Stimulated activated CD4-positive, alpha-beta T cell treated with anti-CD3 and anti-CD28 coated beads, Interleukin-15, amount 100 ng/mL, for 24 hours (primary cell): ENCODE results near the gene PLPP7.
A peak's percentile ranks its signal among the peaks of the same experiment; 100 is the strongest.
"Not testable (repeated sequence)": the region's sequence is repeated elsewhere in the genome, so short reads cannot be mapped to it uniquely, and the experiment has no call there.

Source experiments
- DNase-seq: peaks from one replicate; pipeline ENCODE4 v3.0.0-alpha.2; 2020

PLPP7 gene

GRCh38 chr9:131289301-131290035 is at the start of gene PLPP7:
TSS of gene PLPP7 (plus strand) at chr9:131289723. CDS start at chr9:131289998, 275 bp downstream.
- no peak for DNase-seq

DNA sequence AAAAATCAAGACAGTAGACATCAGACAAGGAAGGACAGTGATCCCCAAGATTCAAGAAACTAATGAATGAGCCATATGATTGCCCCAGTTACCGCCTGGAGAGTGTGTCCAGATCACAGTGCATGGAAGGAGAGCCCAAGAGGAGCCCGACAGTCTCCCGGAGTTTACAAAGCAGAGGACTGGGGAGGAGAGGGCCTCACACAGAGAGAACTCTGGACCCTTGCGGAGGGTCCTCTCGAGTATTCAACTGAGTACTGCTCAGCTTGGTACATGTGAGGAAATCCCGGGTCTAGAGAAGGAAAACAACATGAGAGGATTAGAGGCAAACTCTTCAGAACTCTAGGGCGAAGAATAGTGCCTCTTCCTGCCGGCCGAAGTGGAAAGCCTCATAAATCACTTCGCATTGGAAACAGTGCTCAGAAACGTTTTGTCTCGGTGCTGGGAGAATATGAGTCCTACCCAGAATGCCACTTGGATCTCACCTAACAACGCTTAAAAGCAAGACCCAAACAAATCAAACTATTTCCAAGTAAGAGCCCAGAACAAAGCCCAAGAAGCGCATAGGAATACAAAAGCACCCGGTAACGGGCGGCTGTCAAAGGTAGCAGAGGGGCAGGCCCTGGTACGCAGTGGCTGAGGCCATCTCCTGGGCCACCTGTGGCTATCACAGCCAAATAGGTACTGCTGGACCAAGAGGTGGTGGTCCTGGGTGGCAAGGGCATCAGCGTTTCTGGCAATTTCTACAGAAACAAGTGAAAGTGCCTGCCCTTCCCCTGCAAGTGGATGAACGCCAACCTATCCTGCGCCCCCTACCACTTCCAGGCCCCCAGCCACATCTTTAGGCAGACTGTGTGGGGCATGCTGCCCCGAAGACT is 49.2 kb upstream of the PLPP7 start:
- no peak for DNase-seq

DNA sequence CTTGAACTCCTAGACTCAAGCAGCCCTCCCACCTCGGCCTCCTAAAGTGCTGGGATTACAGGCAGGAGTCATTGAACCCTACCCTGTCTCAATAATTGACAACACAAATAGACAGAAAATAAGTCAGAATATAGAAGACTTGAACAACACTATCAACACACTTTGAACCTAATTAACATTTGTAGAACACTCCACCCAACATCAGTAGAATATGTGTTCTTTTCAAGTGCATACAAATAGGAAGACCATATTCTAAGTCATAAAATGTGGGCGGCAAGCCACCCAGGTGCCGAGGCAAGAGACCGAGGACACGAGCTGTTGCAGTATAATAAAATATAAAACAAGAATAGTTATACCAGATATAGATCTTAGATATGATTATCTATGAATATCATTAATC is 45.2 kb upstream of the PLPP7 start:
- DNase-seq, result not testable (repeated sequence)

- DNase-seq, result no peak
These were observed 42.9 kb upstream of the PLPP7 start for GRCh38 chr9:131246618-131247017.

DNA sequence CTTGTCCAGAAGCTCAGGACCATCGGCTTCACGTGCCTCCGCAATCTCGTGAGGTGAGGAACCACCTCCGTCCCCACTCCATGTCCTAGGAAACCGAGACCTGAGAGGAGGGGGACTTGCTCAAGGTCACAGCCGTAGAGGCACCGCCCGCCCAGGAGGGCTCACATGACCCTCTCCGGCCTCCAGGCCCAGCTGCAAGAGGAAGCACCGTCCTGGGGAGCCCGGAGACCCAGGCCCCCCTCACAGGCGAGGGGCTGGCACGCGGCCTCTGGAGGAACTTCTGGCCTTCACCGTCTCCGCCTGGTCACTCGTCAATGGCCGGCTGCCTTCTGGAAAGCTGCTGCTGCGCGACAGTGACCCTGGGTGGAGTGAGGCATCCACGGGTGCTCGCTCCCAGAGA is 37.4 kb upstream of the PLPP7 start:
- DNase-seq, result no peak

- DNase-seq, result no peak
These were observed 35.5 kb upstream of the PLPP7 start for GRCh38 chr9:131253891-131254491.

GRCh38 chr9:131254626-131255025 is 34.9 kb upstream of the PLPP7 start:
- no peak for DNase-seq

DNA sequence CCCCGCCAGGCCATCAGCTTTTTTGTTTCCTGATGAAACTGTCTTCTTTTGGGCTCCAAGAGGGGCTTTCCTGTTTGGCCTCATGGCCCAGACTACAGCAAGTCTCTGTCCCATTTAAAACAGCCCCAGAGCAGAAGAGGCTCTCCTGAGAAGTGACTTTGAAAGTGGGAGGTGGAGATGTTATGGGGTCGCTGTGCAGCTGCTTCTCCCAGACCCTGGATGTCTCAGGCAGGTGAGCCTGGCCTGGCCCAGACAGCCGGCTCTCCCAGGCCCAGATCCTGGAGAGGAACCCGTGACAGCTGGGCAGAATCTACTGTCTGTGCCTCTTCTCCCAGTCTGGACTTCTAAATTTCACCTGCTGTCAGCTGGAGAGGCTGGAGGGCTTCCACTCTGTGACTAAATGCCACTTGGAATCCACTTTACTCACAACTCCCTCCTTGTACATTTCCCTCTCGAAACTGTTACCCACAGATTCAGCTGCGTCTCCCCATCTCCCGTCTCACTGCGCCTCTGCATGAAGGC is 33.8 kb upstream of the PLPP7 start:
- DNase-seq, result no peak

DNA sequence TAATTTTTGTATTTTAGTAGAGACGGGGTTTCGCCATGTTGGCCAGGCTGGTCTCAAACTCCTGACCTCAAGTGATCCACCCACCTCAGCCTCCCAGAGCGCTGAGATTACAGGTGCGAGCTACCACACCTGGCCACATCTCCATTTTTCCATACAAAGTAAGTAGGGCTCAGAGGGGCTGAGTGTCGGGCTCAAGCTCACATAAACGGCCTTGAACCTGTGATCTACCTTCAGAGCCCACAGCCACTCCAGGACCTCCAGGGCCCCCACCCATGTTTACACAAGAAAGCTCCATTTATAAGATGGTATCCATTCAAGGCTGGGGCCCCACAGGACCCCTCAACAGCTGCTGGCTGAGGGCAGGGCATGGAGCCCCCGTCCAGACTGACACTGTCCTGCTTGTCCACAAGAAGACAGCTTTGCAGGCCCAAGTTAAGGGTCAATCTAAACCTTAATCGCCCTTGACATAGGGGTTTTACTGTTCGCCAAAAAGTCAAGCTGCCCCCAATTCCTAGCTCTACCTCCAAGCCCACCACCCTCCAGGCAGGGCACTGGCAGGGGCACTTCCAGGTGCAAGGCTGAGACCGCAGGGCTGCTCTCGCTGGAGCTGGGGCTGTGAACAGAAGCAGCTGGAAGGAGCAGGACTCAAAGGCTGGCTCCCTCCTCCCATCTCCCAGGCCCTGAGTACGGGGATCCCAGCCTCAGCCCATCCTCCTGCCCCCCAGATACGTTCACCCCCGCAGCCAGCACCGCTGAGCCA is 32.1 kb upstream of the PLPP7 start:
- DNase-seq, result no peak

- no peak for DNase-seq
These were observed 31.3 kb upstream of the PLPP7 start for GRCh38 chr9:131258186-131258585.

- no peak for DNase-seq
These were observed 30.7 kb upstream of the PLPP7 start for GRCh38 chr9:131258698-131259431.

- no peak for DNase-seq
These were observed 30.1 kb upstream of the PLPP7 start for GRCh38 chr9:131259432-131259898.

GRCh38 chr9:131259916-131260597 is 29.5 kb upstream of the PLPP7 start:
- DNase-seq, result no peak

DNA sequence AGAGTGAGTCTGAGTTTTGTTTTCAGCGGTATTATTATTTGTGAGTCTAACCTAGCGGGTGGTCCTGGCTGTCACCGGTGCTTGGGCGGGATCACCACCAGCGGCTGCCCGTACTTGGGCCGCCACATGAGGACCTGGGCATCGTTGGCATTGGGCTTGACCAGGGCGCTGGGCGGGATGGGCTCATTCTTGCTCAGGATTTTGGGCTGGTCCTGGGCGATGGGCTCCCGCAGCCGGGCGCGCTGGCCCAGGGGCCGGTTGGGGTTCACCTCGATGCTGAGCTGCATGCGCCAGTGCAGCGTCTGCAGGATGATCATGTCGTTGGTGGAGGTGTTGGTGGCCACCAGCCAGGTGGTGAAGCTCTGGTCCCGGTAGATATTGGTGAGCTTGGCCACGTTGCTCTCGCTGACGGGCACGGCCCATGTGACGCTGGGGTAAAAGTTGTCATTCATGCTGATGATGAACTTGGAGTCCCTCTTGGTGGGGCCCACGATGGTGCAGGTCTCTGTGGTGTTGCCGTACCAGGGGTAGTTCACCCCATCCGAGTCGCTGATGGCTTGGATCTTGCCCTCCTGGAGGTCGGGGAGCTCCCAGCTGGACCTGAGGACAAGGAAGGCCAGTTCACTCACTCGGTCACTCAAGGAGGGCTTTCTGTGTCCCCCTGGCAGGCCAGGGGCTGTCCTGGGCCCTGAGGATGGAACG is 28.6 kb upstream of the PLPP7 start:
- no peak for DNase-seq

DNA sequence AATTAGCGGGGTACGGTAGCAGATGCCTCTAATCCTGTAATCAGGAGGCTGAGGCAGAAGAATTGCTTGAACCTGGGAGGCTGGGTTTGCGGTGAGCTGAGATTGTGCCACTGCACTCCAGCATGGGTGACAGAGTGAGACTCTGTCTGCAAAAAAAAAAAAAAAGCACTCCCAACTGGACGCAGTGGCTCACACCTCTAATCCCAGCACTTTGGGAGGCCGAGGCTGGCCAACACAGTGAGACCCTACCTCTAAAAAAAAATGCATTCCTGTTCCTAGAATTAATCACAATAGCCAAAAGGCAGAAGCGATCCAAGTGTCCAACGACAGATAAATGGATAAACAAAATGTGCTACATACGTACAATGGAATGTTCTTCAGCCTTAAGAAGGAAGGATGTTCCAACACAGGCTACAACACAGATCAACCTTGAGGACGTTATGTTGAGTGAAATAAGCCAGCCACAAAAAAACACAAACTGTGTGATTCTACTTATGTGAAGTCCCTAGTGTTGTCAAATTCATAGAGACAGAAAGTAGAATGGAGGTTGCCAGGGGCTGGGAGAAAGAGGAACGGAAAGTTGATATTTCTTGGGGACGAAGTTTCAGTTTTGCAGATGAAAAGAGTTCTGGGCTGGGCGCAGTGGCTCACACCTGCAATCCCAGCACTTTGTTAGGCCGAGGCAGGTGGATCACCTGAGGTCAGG is 27.0 kb upstream of the PLPP7 start:
- no peak for DNase-seq

- DNase-seq, result not testable (repeated sequence)
These were observed 26.5 kb upstream of the PLPP7 start for GRCh38 chr9:131263033-131263343.

GRCh38 chr9:131263701-131264100 is 25.8 kb upstream of the PLPP7 start:
- DNase-seq, result no peak

DNA sequence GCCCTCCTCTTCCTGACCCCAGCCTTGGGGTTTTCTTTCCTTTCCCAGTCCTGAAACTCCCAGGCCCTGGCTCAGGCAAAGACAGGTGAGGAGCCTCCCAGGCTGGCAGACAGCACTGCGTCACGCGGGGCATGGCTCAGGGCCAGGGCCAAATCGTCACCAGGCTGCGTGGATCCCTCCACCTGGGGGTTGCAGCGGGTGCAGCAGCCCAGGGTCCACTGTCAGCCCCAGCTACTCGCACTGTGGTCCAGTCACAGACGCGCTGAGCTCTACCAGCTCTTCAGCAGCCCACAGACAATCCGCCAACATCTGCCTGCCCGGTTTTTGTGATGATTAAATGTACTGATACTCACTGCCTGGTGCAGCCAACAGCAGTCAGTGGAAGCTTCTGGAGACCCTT is 25.3 kb upstream of the PLPP7 start:
- DNase-seq, result peak; percentile 49

- DNase-seq, result peak; percentile 77
These were observed 23.0 kb upstream of the PLPP7 start for GRCh38 chr9:131266266-131267229.
